ENCODE results near the gene ZNF497.
"Not testable (repeated sequence)": the region's sequence is repeated elsewhere in the genome, so short reads cannot be mapped to it uniquely, and the experiment has no call there.

Gene ZNF497

GRCh38 chr19:58394821-58395219, 32.3 kb upstream of the ZNF497 start:
- DNase-seq (ENCODE audit: low read depth): no peak

- DNase-seq (ENCODE audit: low read depth): no peak
These were observed 31.1 kb upstream of the ZNF497 start for GRCh38 chr19:58393725-58394033.

- no peak for DNase-seq (ENCODE audit: low read depth)
These were observed 30.6 kb upstream of the ZNF497 start for GRCh38 chr19:58392945-58393724.

GRCh38 chr19:58388175-58388526, 25.6 kb upstream of the ZNF497 start:
- DNase-seq (ENCODE audit: low read depth): no peak

- DNase-seq (ENCODE audit: low read depth): no peak
These were observed 25.0 kb upstream of the ZNF497 start for GRCh38 chr19:58387338-58388174.

GRCh38 chr19:58386576-58387337, 24.2 kb upstream of the ZNF497 start, which contains the start of gene RPS5:
RPS5 (plus strand) TSS chr19:58387269; CDS start chr19:58388138, 869 bp downstream.
- DNase-seq (ENCODE audit: low read depth): peak; percentile 99

- DNase-seq (ENCODE audit: low read depth): no peak
These were observed 23.5 kb upstream of the ZNF497 start for GRCh38 chr19:58385891-58386575.

- no peak for DNase-seq (ENCODE audit: low read depth)
These were observed 22.9 kb upstream of the ZNF497 start for GRCh38 chr19:58385313-58385890.

- DNase-seq (ENCODE audit: low read depth): no peak
These were observed 20.5 kb upstream of the ZNF497 start for GRCh38 chr19:58382997-58383603.

- DNase-seq (ENCODE audit: low read depth): no peak
These were observed 19.1 kb upstream of the ZNF497 start for GRCh38 chr19:58381460-58382212.

- DNase-seq (ENCODE audit: low read depth): peak; percentile 100
These were observed 18.3 kb upstream of the ZNF497 start, which contains the start of gene ZNF837 for GRCh38 chr19:58380662-58381459. ZNF837 (minus strand) TSS chr19:58381030; CDS start chr19:58369332, 11,698 bp downstream.

- DNase-seq (ENCODE audit: low read depth): no peak
These were observed 17.6 kb upstream of the ZNF497 start for GRCh38 chr19:58380037-58380661.

GRCh38 chr19:58379246-58379645, 16.7 kb upstream of the ZNF497 start:
- DNase-seq (ENCODE audit: low read depth): no peak

GRCh38 chr19:58376724-58377123, 14.2 kb upstream of the ZNF497 start:
- not testable (repeated sequence) for DNase-seq (ENCODE audit: low read depth)

GRCh38 chr19:58374200-58374599, 11.6 kb upstream of the ZNF497 start:
- DNase-seq (ENCODE audit: low read depth): no peak

GRCh38 chr19:58372311-58373133, 10.0 kb upstream of the ZNF497 start:
- peak; percentile 44 for DNase-seq (ENCODE audit: low read depth)

- DNase-seq (ENCODE audit: low read depth): no peak
These were observed 6.2 kb upstream of the ZNF497 start for GRCh38 chr19:58368561-58369360.

All from fibroblast of gingiva (primary cell).